ENCODE results near the gene TECPR2.

Gene TECPR2

GRCh38 chr14:102498678-102499265, 136.0 kb downstream of the TECPR2 start:
- TF ChIP-seq, protein P1, sequence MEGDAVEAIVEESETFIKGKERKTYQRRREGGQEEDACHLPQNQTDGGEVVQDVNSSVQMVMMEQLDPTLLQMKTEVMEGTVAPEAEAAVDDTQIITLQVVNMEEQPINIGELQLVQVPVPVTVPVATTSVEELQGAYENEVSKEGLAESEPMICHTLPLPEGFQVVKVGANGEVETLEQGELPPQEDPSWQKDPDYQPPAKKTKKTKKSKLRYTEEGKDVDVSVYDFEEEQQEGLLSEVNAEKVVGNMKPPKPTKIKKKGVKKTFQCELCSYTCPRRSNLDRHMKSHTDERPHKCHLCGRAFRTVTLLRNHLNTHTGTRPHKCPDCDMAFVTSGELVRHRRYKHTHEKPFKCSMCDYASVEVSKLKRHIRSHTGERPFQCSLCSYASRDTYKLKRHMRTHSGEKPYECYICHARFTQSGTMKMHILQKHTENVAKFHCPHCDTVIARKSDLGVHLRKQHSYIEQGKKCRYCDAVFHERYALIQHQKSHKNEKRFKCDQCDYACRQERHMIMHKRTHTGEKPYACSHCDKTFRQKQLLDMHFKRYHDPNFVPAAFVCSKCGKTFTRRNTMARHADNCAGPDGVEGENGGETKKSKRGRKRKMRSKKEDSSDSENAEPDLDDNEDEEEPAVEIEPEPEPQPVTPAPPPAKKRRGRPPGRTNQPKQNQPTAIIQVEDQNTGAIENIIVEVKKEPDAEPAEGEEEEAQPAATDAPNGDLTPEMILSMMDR (IDR thresholded peaks at IDR 0.05; ENCODE audit: low read depth, low read length), result no peak
- no peak overlapping the region for H3K4me3 ChIP-seq (ENCODE audit: low read depth, low read length)
- no peak for DNase-seq (ENCODE audit: low read depth, low spot score)
- in situ Hi-C loops (cut with HindIII; ENCODE audit: low sequenced_read_pairs), result no loop called here

DNA sequence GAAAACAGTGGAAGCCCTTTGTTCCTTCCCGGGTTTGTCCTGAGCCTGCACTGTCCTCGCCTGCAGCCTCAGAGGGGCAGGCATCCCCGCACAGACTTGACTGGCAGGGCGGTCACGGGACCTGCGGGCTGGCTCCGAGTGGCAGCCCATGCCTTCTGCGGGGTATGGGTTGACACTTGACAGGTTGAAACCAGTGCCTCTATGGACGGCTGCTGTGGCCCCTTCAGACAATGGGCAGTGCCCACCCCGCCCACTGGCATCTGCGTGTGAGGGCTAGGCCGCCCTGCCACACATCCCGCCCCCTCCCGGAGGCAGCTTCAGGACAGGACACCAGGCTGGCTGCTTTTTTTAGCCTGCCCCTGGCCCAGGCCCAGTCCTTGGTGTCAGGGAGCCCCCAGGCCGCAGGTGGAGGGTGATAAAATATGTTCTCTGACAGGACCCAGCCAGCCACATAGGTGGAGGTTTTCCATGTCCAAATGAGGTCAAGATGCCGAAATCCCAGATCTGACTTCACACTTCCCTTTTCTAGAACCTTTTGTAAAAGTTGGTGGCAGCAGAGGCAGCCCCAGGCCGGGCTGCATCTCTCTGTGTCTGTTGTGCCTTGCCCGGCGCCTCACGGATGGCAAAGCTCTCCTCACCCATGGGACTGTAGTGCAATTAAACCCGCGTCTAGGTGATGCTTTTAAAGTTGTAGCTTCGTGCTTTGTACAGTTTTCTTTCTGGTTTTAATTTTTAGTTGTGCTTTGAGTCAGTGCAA, 136.8 kb downstream of the TECPR2 start:
- H3K4me3 ChIP-seq (ENCODE audit: low read depth, low read length), result no peak overlapping the region
- TF ChIP-seq, protein P1 (IDR thresholded peaks at IDR 0.05; ENCODE audit: low read depth, low read length), result no peak
- in situ Hi-C loops (cut with HindIII; ENCODE audit: low sequenced_read_pairs), result no loop called here
- no peak for DNase-seq (ENCODE audit: low read depth, low spot score)

DNA sequence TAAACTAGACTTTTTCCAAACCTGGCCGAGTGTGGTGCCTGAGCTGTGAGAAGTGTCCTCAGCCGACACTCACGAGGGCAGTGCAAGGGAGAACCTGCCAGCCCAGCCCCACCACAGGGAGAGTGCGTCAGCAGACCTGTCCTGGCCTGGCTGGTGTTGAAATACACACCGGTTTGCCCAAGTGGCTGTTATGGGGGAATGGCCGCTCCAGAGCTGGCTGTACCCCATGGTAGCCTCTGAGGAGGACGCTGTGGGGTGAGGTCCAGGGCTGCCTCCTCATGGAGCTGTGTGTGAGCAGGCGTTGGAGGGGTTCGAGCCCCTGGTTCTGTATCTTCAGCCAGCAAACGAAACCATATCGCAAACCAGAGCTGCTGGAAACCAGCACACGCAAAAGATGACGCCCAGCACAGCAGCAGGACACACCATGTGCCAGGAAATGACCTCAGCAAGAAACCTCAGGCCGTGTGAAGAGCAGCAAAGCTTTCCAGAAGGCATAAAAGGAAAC, 137.5 kb downstream of the TECPR2 start:
- H3K4me3 ChIP-seq (ENCODE audit: low read depth, low read length), result no peak overlapping the region
- DNase-seq (ENCODE audit: low read depth, low spot score), result peak; percentile 86
- in situ Hi-C loops (cut with HindIII; ENCODE audit: low sequenced_read_pairs), result no loop called here
- TF ChIP-seq, protein P1 (IDR thresholded peaks at IDR 0.05; ENCODE audit: low read depth, low read length), result no peak

DNA sequence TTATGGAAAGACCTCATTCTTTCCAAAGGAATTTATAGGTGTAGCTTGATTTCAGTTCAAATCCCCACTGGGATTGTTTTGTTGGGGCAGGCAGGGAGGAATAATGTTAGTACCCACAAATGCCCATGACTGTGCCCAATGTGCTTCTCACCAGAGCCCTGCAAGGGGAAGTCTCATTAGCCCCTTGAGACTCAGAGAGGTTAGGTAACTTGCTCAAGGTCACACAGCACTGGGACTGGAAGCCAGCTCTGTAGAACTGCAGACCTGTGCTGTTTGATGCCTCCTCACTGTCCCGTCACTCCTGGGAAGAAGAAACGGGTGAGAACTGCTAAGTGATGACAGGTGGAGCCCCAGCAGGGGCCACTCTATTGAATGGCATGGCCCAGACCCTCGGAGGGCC, 138.0 kb downstream of the TECPR2 start:
- TF ChIP-seq, protein P1 (IDR thresholded peaks at IDR 0.05; ENCODE audit: low read depth, low read length), result no peak
- H3K4me3 ChIP-seq (ENCODE audit: low read depth, low read length), result no peak overlapping the region
- DNase-seq (ENCODE audit: low read depth, low spot score), result no peak
- in situ Hi-C loops (cut with HindIII; ENCODE audit: low sequenced_read_pairs), result no loop called here

- DNase-seq (ENCODE audit: low read depth, low spot score), result no peak
- TF ChIP-seq, protein P1 (IDR thresholded peaks at IDR 0.05; ENCODE audit: low read depth, low read length), result no peak
- no peak overlapping the region for H3K4me3 ChIP-seq (ENCODE audit: low read depth, low read length)
- in situ Hi-C loops (cut with HindIII; ENCODE audit: low sequenced_read_pairs), result no loop called here
These were observed 139.1 kb downstream of the TECPR2 start for GRCh38 chr14:102501751-102502315.

GRCh38 chr14:102502571-102502970, 139.8 kb downstream of the TECPR2 start:
- no peak for DNase-seq (ENCODE audit: low read depth, low spot score)
- in situ Hi-C loops (cut with HindIII; ENCODE audit: low sequenced_read_pairs), result no loop called here
- no peak overlapping the region for H3K4me3 ChIP-seq (ENCODE audit: low read depth, low read length)
- TF ChIP-seq, protein P1 (IDR thresholded peaks at IDR 0.05; ENCODE audit: low read depth, low read length), result no peak

Measured in astrocyte of the spinal cord (primary cell).